Uterus (tissue), 4 donors: Measurements from ENCODE around the gene C14orf132. TPM values are rescaled to one million over a fixed set of nuclear protein-coding genes. Genes with fewer than 3 reads are reported as not detected.

Experiments used
- DNase-seq, 2 donors: peaks; one replicate each; pipeline ENCODE4 v3.0.0-alpha.2; 2019 to 2020
- H3K27ac ChIP-seq, 2 donors: fragments of 200-600 bp; sonication (generic); 1 replicate in 1 of 2; 2 replicates in 1 of 2; pipeline ENCODE4 v1.5.1; 2016 to 2018
- H3K27me3 ChIP-seq, 2 donors: fragments of 200-600 bp; sonication (generic); one replicate each; pipeline ENCODE4 v1.5.1; 2018 to 2019; ENCODE audit warnings: control low read depth in 1 of 2
- H3K36me3 ChIP-seq, 2 donors: fragments of 200-600 bp; sonication (generic); one replicate each; pipeline ENCODE4 v1.5.1; 2019; ENCODE audit warnings: control low read depth in 1 of 2
- H3K4me1 ChIP-seq, 2 donors: fragments of 200-600 bp; sonication (generic); one replicate each; pipeline ENCODE4 v1.5.1; 2018 to 2019; ENCODE audit warnings: control low read depth in 1 of 2
- H3K4me3 ChIP-seq, 2 donors: fragments of 200-600 bp; sonication (generic); 1 replicate in 1 of 2; 2 replicates in 1 of 2; pipeline ENCODE4 v1.5.1; 2018 to 2019; ENCODE audit warnings: mild to moderate bottlenecking in 1 of 2
- H3K9me3 ChIP-seq, 2 donors: fragments of 200-600 bp; sonication (generic); one replicate each; pipeline ENCODE4 v1.5.1; 2019; ENCODE audit warnings: control low read depth in 1 of 2
- CTCF ChIP-seq, 4 experiments: fragments of 200-600 bp in 2 of 4; fragments of 450-650 bp in 2 of 4; sonication (generic) in 2 of 4; IDR thresholded peaks; one replicate each; pipeline ENCODE4 v1.5.1; 2016 to 2019; ENCODE audit warnings: antibody characterized with exemption in 4 of 4, mild to moderate bottlenecking in 2 of 4, moderate library complexity in 1 of 4
- POLR2A ChIP-seq, 2 donors: fragments of 450-650 bp; IDR thresholded peaks; one replicate each; pipeline ENCODE4 v1.6.1; 2016; ENCODE audit warnings: antibody characterized with exemption in 2 of 2, mild to moderate bottlenecking in 1 of 2, moderate library complexity in 1 of 2
- intact Hi-C: fragments of 100-400 bp; cut with DNase I; formaldehyde crosslinking; loops from one replicate; pipeline ENCODE4 v1.15.1; 2023; ENCODE audit warnings: low total_unique reads
- total RNA-seq, 4 donors: library from RNA; depleted of rRNA in 3 of 4; stranded (reverse); fragments of >200 nt in 3 of 4; gene quantifications; one replicate each; pipeline versions ENCODE4 v1.1.0 to v1.2.4, GENCODE V29; 2014 to 2023
- donor health status: DM: yes; HTN: yes; CAD: no.

Gene C14orf132
- total RNA-seq, 4 donors from 2014 or later = 10.5 to 60.1 (median 16.0) TPM

- Histone ChIP-seq H3K4me3 (no peak overlapping the region), H3K27ac (no peak overlapping the region), H3K27me3 (no peaks in the 10 kb centered on the region), H3K9me3 (no peaks in the 10 kb centered on the region), H3K4me1 (peaks cover 0 to 3% of the 10 kb centered on the region in 2 donors), H3K36me3 (no peaks in the 10 kb centered on the region)
- no peak for DNase-seq
- intact Hi-C loops = no loop called here
- TF ChIP-seq CTCF (IDR thresholded peaks at IDR 0.05) = no peak
Observed at GRCh38 chr14:96079066-96079465, 39.9 kb downstream of the C14orf132 start.

GRCh38 chr14:96080571-96080970, 41.4 kb downstream of the C14orf132 start:
- Histone ChIP-seq H3K36me3 (no peaks in the 10 kb centered on the region), H3K4me3 (no peak overlapping the region), H3K4me1 (peaks cover 0 to 3% of the 10 kb centered on the region in 2 donors), H3K9me3 (no peaks in the 10 kb centered on the region), H3K27me3 (no peaks in the 10 kb centered on the region), H3K27ac (no peak overlapping the region)
- no peak for TF ChIP-seq CTCF (IDR thresholded peaks at IDR 0.05)
- intact Hi-C loops = no loop called here
- DNase-seq = no peak

GRCh38 chr14:96081224-96081623, 42.1 kb downstream of the C14orf132 start:
- Histone ChIP-seq H3K27me3 (no peaks in the 10 kb centered on the region), H3K36me3 (no peaks in the 10 kb centered on the region), H3K4me3 (no peak overlapping the region), H3K4me1 (peaks cover 0 to 1% of the 10 kb centered on the region in 2 donors), H3K9me3 (no peaks in the 10 kb centered on the region), H3K27ac (no peak overlapping the region)
- no peak for TF ChIP-seq POLR2A (IDR thresholded peaks at IDR 0.05)
- TF ChIP-seq CTCF (IDR thresholded peaks at IDR 0.05) = no peak
- intact Hi-C loops = no loop called here
- DNase-seq = no peak

- Histone ChIP-seq H3K4me1 (no peaks in the 10 kb centered on the region), H3K27ac (no peak overlapping the region), H3K27me3 (no peaks in the 10 kb centered on the region), H3K4me3 (no peak overlapping the region), H3K9me3 (no peaks in the 10 kb centered on the region), H3K36me3 (no peaks in the 10 kb centered on the region)
- no peak for DNase-seq
- intact Hi-C loops = no loop called here
- TF ChIP-seq CTCF (IDR thresholded peaks at IDR 0.05) = no peak
- no peak for TF ChIP-seq POLR2A (IDR thresholded peaks at IDR 0.05)
Observed at GRCh38 chr14:96081767-96082400, 42.7 kb downstream of the C14orf132 start.

GRCh38 chr14:96082420-96083300, 43.5 kb downstream of the C14orf132 start:
- H3K36me3 ChIP-seq = no peaks in the 10 kb centered on the region
- H3K4me3 ChIP-seq = no peak overlapping the region
- H3K4me1 ChIP-seq = no peaks in the 10 kb centered on the region
- intact Hi-C loops = no loop called here
- no peak for DNase-seq
- no peak for TF ChIP-seq POLR2A (IDR thresholded peaks at IDR 0.05)
- no peak for TF ChIP-seq CTCF (IDR thresholded peaks at IDR 0.05)
- no peaks in the 10 kb centered on the region for H3K9me3 ChIP-seq
- H3K27me3 ChIP-seq = no peaks in the 10 kb centered on the region
- H3K27ac ChIP-seq = no peak overlapping the region
